ENCODE measurements around the gene PFKFB1.

Gene PFKFB1

DNA sequence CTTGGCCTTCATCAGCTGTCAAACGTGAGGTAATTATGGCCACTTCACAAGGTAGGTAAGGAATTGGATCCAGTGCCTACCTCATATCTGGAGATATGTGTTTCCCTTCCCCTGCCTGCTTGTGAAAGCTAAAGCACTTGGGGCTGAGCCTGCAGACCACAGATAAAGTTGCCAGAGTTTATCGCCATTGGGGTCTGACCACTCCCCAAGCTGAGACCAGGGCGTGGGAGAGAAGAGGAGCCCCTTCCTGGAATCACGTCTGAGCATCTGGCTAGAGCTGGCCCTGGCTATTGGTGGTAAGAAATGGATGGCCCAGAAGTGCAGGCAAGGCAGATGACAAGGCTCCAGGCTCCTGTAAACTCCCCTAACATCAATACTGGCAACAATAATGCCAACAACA is 34.1 kb upstream of the PFKFB1 start:
- no peak overlapping the region for H3K4me3 ChIP-seq (ENCODE audit: low read length)
- H3K27me3 ChIP-seq (ENCODE audit: control insufficient read depth, low read length), result no peaks in the 10 kb centered on the region
- no peak overlapping the region for H3K27ac ChIP-seq (ENCODE audit: low read depth, low read length)
- no peaks in the 10 kb centered on the region for H4K20me1 ChIP-seq (ENCODE audit: control insufficient read depth, insufficient read depth, low read depth, low read length)
- H3K4me2 ChIP-seq (ENCODE audit: low read length), result no peak overlapping the region
- no peaks in the 10 kb centered on the region for H3K4me1 ChIP-seq (ENCODE audit: control insufficient read depth, low read length)
- H3K9me3 ChIP-seq (ENCODE audit: control insufficient read depth, insufficient read depth, low read length), result no peaks in the 10 kb centered on the region
- no peaks in the 10 kb centered on the region for H3K36me3 ChIP-seq (ENCODE audit: control insufficient read depth, low read length)
- no peaks in the 10 kb centered on the region for H3K9me2 ChIP-seq (replicated peaks; ENCODE audit: control insufficient read depth, low read length)
- no peaks in the 10 kb centered on the region for H3F3A ChIP-seq (ENCODE audit: control insufficient read depth, insufficient read depth)
- no peak for TF ChIP-seq EZH2phosphoT487 (IDR thresholded peaks at IDR 0.05; ENCODE audit: borderline replicate concordance, low read length)
- TF ChIP-seq, protein P1, sequence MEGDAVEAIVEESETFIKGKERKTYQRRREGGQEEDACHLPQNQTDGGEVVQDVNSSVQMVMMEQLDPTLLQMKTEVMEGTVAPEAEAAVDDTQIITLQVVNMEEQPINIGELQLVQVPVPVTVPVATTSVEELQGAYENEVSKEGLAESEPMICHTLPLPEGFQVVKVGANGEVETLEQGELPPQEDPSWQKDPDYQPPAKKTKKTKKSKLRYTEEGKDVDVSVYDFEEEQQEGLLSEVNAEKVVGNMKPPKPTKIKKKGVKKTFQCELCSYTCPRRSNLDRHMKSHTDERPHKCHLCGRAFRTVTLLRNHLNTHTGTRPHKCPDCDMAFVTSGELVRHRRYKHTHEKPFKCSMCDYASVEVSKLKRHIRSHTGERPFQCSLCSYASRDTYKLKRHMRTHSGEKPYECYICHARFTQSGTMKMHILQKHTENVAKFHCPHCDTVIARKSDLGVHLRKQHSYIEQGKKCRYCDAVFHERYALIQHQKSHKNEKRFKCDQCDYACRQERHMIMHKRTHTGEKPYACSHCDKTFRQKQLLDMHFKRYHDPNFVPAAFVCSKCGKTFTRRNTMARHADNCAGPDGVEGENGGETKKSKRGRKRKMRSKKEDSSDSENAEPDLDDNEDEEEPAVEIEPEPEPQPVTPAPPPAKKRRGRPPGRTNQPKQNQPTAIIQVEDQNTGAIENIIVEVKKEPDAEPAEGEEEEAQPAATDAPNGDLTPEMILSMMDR (IDR thresholded peaks at IDR 0.05; ENCODE audit: low read depth, low read length, poor library complexity, severe bottlenecking), result no peak
- no peaks in the 10 kb centered on the region for H3K79me2 ChIP-seq (ENCODE audit: control insufficient read depth, low read length)

DNA sequence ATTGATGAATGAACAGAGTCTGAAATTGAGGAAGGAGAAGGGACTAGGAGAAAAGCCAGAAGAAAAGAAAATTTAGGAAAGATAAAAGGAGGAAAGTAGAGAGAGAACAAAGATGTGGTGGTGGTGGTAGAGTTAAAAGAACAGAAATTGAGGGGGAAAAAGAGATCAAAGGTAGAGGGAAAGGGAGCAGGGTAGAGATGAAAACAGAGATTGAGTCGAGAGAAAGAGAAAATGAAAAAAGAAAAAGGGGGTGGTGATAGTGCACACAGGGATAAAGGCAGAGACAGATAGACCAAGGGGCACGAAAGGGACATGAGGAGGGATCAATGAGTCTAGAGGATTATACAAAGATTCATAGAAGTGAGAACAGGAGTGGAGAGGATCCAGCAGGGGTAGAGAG is 32.9 kb upstream of the PFKFB1 start:
- no peaks in the 10 kb centered on the region for H3K27me3 ChIP-seq (ENCODE audit: control insufficient read depth, low read length)
- H3K9me3 ChIP-seq (ENCODE audit: control insufficient read depth, insufficient read depth, low read length), result no peaks in the 10 kb centered on the region
- H3K4me2 ChIP-seq (ENCODE audit: low read length), result no peak overlapping the region
- no peaks in the 10 kb centered on the region for H3F3A ChIP-seq (ENCODE audit: control insufficient read depth, insufficient read depth)
- H3K36me3 ChIP-seq (ENCODE audit: control insufficient read depth, low read length), result no peaks in the 10 kb centered on the region
- H3K79me2 ChIP-seq (ENCODE audit: control insufficient read depth, low read length), result no peaks in the 10 kb centered on the region
- H3K27ac ChIP-seq (ENCODE audit: low read depth, low read length), result no peak overlapping the region
- TF ChIP-seq, protein P1 (IDR thresholded peaks at IDR 0.05; ENCODE audit: low read depth, low read length, poor library complexity, severe bottlenecking), result no peak
- TF ChIP-seq EZH2phosphoT487 (IDR thresholded peaks at IDR 0.05; ENCODE audit: borderline replicate concordance, low read length), result no peak
- H3K9me2 ChIP-seq (replicated peaks; ENCODE audit: control insufficient read depth, low read length), result no peaks in the 10 kb centered on the region
- no peaks in the 10 kb centered on the region for H3K4me1 ChIP-seq (ENCODE audit: control insufficient read depth, low read length)
- H3K4me3 ChIP-seq (ENCODE audit: low read length), result no peak overlapping the region
- H4K20me1 ChIP-seq (ENCODE audit: control insufficient read depth, insufficient read depth, low read depth, low read length), result no peaks in the 10 kb centered on the region

GRCh38 chrX:55026143-55026542 is 32.2 kb upstream of the PFKFB1 start:
- H3K27me3 ChIP-seq (ENCODE audit: control insufficient read depth, low read length), result no peaks in the 10 kb centered on the region
- no peaks in the 10 kb centered on the region for H3F3A ChIP-seq (ENCODE audit: control insufficient read depth, insufficient read depth)
- no peaks in the 10 kb centered on the region for H3K9me3 ChIP-seq (ENCODE audit: control insufficient read depth, insufficient read depth, low read length)
- no peak overlapping the region for H3K27ac ChIP-seq (ENCODE audit: low read depth, low read length)
- H3K9me2 ChIP-seq (replicated peaks; ENCODE audit: control insufficient read depth, low read length), result no peaks in the 10 kb centered on the region
- no peak overlapping the region for H3K4me3 ChIP-seq (ENCODE audit: low read length)
- H3K36me3 ChIP-seq (ENCODE audit: control insufficient read depth, low read length), result no peaks in the 10 kb centered on the region
- H3K79me2 ChIP-seq (ENCODE audit: control insufficient read depth, low read length), result no peaks in the 10 kb centered on the region
- no peaks in the 10 kb centered on the region for H4K20me1 ChIP-seq (ENCODE audit: control insufficient read depth, insufficient read depth, low read depth, low read length)
- no peaks in the 10 kb centered on the region for H3K4me1 ChIP-seq (ENCODE audit: control insufficient read depth, low read length)
- no peak for TF ChIP-seq EZH2phosphoT487 (IDR thresholded peaks at IDR 0.05; ENCODE audit: borderline replicate concordance, low read length)
- TF ChIP-seq, protein P1 (IDR thresholded peaks at IDR 0.05; ENCODE audit: low read depth, low read length, poor library complexity, severe bottlenecking), result no peak
- H3K4me2 ChIP-seq (ENCODE audit: low read length), result no peak overlapping the region

GRCh38 chrX:55014897-55015299 is 20.9 kb upstream of the PFKFB1 start:
- Histone ChIP-seq H3K27ac (ENCODE audit: low read depth, low read length) (no peak overlapping the region), H3K4me3 (ENCODE audit: low read length) (no peak overlapping the region), H3F3A (ENCODE audit: control insufficient read depth, insufficient read depth) (no peaks in the 10 kb centered on the region), H3K4me1 (ENCODE audit: control insufficient read depth, low read length) (no peaks in the 10 kb centered on the region), H3K27me3 (ENCODE audit: control insufficient read depth, low read length) (no peaks in the 10 kb centered on the region), H3K36me3 (ENCODE audit: control insufficient read depth, low read length) (no peaks in the 10 kb centered on the region), H3K9me3 (ENCODE audit: control insufficient read depth, insufficient read depth, low read length) (no peaks in the 10 kb centered on the region), H3K79me2 (ENCODE audit: control insufficient read depth, low read length) (no peaks in the 10 kb centered on the region), H3K4me2 (ENCODE audit: low read length) (no peak overlapping the region), H4K20me1 (ENCODE audit: control insufficient read depth, insufficient read depth, low read depth, low read length) (no peaks in the 10 kb centered on the region), H3K9me2 (replicated peaks; ENCODE audit: control insufficient read depth, low read length) (no peaks in the 10 kb centered on the region)
- TF ChIP-seq, protein P1 (IDR thresholded peaks at IDR 0.05; ENCODE audit: low read depth, low read length, poor library complexity, severe bottlenecking), result no peak
- TF ChIP-seq EZH2phosphoT487 (IDR thresholded peaks at IDR 0.05; ENCODE audit: borderline replicate concordance, low read length), result no peak
